Measurements from ENCODE around the gene NDN.

The NDN gene

GRCh38 chr15:23695282-23695681 lies 8.2 kb upstream of the NDN start:
- Histone ChIP-seq H2AFZ (ENCODE audit: low read depth) (no peak overlapping the region), H3K9ac (no peak overlapping the region), H3K4me1 (ENCODE audit: low read depth, poor library complexity, severe bottlenecking) (no peaks in the 10 kb centered on the region), H3K4me2 (no peak overlapping the region), H3K79me2 (ENCODE audit: insufficient read depth, low read depth) (no peaks in the 10 kb centered on the region), H3K27me3 (ENCODE audit: insufficient read depth, low read depth) (no peaks in the 10 kb centered on the region), H3K4me3 (IDR thresholded peaks at IDR 0.05; ENCODE audit: insufficient read depth, low read depth, low read length) (no peak overlapping the region), H3K36me3 (ENCODE audit: insufficient read depth) (no peaks in the 10 kb centered on the region), H3K27ac (no peak overlapping the region), H4K20me1 (ENCODE audit: insufficient read depth) (no peaks in the 10 kb centered on the region)
- no peak for TF ChIP-seq CTCF (conservative IDR thresholded peaks at IDR 0.05; ENCODE audit: low read depth, low read length)

DNA sequence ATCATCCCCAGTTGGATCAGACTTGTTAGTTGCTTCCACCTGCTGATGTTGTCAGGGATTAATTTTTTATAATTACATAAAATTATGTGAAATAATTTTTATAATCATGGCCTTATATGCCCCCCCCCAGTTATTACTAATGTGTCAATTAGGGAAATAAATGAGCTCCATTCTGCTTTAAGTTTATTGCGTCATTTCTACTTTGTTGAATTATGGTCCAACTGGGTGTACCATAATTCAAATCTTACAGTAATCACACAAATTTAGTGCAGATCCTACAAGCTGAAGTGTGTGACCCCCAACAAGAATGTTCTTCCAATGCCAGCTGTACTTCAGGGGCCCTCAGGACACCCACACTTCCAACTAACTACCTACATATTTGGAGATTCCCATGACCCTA lies 7.5 kb upstream of the NDN start:
- no peaks in the 10 kb centered on the region for H3K36me3 ChIP-seq (ENCODE audit: insufficient read depth)
- no peak overlapping the region for H3K4me3 ChIP-seq (IDR thresholded peaks at IDR 0.05; ENCODE audit: insufficient read depth, low read depth, low read length)

GRCh38 chr15:23690450-23690852 lies 3.3 kb upstream of the NDN start:
- Histone ChIP-seq H3K27ac (no peak overlapping the region), H3K9ac (no peak overlapping the region), H3K36me3 (ENCODE audit: insufficient read depth) (no peaks in the 10 kb centered on the region), H3K79me2 (ENCODE audit: insufficient read depth, low read depth) (no peaks in the 10 kb centered on the region), H3K4me2 (no peak overlapping the region), H3K27me3 (ENCODE audit: insufficient read depth, low read depth) (no peaks in the 10 kb centered on the region), H2AFZ (ENCODE audit: low read depth) (no peak overlapping the region), H3K4me3 (IDR thresholded peaks at IDR 0.05; ENCODE audit: insufficient read depth, low read depth, low read length) (no peak overlapping the region), H3K4me1 (ENCODE audit: low read depth, poor library complexity, severe bottlenecking) (no peaks in the 10 kb centered on the region), H4K20me1 (ENCODE audit: insufficient read depth) (no peaks in the 10 kb centered on the region)
- no peak for TF ChIP-seq CTCF (conservative IDR thresholded peaks at IDR 0.05; ENCODE audit: low read depth, low read length)

More for the DNA sequence above, 7.5 kb upstream of the NDN start:
- Histone ChIP-seq H2AFZ (ENCODE audit: low read depth) (no peak overlapping the region), H4K20me1 (ENCODE audit: insufficient read depth) (no peaks in the 10 kb centered on the region), H3K4me1 (ENCODE audit: low read depth, poor library complexity, severe bottlenecking) (no peaks in the 10 kb centered on the region), H3K9ac (no peak overlapping the region), H3K79me2 (ENCODE audit: insufficient read depth, low read depth) (no peaks in the 10 kb centered on the region), H3K4me2 (no peak overlapping the region), H3K27ac (no peak overlapping the region), H3K27me3 (ENCODE audit: insufficient read depth, low read depth) (no peaks in the 10 kb centered on the region)
- TF ChIP-seq CTCF (conservative IDR thresholded peaks at IDR 0.05; ENCODE audit: low read depth, low read length): no peak

- Histone ChIP-seq H2AFZ (ENCODE audit: low read depth) (no peak overlapping the region), H3K36me3 (ENCODE audit: insufficient read depth) (no peaks in the 10 kb centered on the region), H3K4me2 (no peak overlapping the region), H3K9ac (no peak overlapping the region), H3K4me1 (ENCODE audit: low read depth, poor library complexity, severe bottlenecking) (no peaks in the 10 kb centered on the region), H3K27ac (no peak overlapping the region), H3K79me2 (ENCODE audit: insufficient read depth, low read depth) (no peaks in the 10 kb centered on the region), H3K4me3 (IDR thresholded peaks at IDR 0.05; ENCODE audit: insufficient read depth, low read depth, low read length) (no peak overlapping the region), H4K20me1 (ENCODE audit: insufficient read depth) (no peaks in the 10 kb centered on the region), H3K27me3 (ENCODE audit: insufficient read depth, low read depth) (no peaks in the 10 kb centered on the region)
- TF ChIP-seq CTCF (conservative IDR thresholded peaks at IDR 0.05; ENCODE audit: low read depth, low read length): no peak
Observed at GRCh38 chr15:23690015-23690414, 2.9 kb upstream of the NDN start.
